GM15510 (cell line): ENCODE measurements around the gene COL17A1.

Experiments used
- POLR2A ChIP-seq: IDR thresholded peaks from 3 replicates; pipeline ENCODE4 v1.6.1; 2011; ENCODE audit warnings: borderline replicate concordance; ENCODE audit not compliant: insufficient read length; ENCODE audit errors: extremely low read depth

COL17A1 gene

GRCh38 chr10:104101902-104102301 is 16.2 kb upstream of the COL17A1 start:
- TF ChIP-seq POLR2A: no peak

- TF ChIP-seq POLR2A: no peak
These were observed 15.1 kb upstream of the COL17A1 start for GRCh38 chr10:104100795-104101194.

GRCh38 chr10:104099941-104100340 is 14.3 kb upstream of the COL17A1 start:
- TF ChIP-seq POLR2A: no peak

- no peak for TF ChIP-seq POLR2A
These were observed 13.6 kb upstream of the COL17A1 start for GRCh38 chr10:104099269-104099668.

GRCh38 chr10:104098358-104098925 is 12.8 kb upstream of the COL17A1 start:
- TF ChIP-seq POLR2A: no peak

- no peak for TF ChIP-seq POLR2A
These were observed 11.0 kb upstream of the COL17A1 start for GRCh38 chr10:104096692-104097091.

GRCh38 chr10:104092749-104093148 is 7.1 kb upstream of the COL17A1 start:
- TF ChIP-seq POLR2A: no peak

GRCh38 chr10:104090611-104091010 is 4.9 kb upstream of the COL17A1 start:
- TF ChIP-seq POLR2A: no peak

GRCh38 chr10:104089621-104090020 is 3.9 kb upstream of the COL17A1 start:
- no peak for TF ChIP-seq POLR2A

- TF ChIP-seq POLR2A: no peak
These were observed 2.6 kb upstream of the COL17A1 start for GRCh38 chr10:104088239-104088638.

- TF ChIP-seq POLR2A: no peak
These were observed 1.1 kb downstream of the COL17A1 start for GRCh38 chr10:104084482-104085142.

GRCh38 chr10:104081998-104082397 is 3.7 kb downstream of the COL17A1 start:
- no peak for TF ChIP-seq POLR2A

- TF ChIP-seq POLR2A: no peak
These were observed 4.9 kb downstream of the COL17A1 start for GRCh38 chr10:104080762-104081161.

GRCh38 chr10:104077663-104078151 is 8.0 kb downstream of the COL17A1 start:
- no peak for TF ChIP-seq POLR2A

- TF ChIP-seq POLR2A: no peak
These were observed 8.4 kb downstream of the COL17A1 start for GRCh38 chr10:104077247-104077646.

GRCh38 chr10:104076743-104077160 is 8.9 kb downstream of the COL17A1 start:
- no peak for TF ChIP-seq POLR2A
